GM12873 (cell line): ENCODE results near the gene WTAP.

ENCODE experiments used
- CTCF ChIP-seq: IDR thresholded peaks from 2 replicates; pipeline ENCODE4 v1.5.1; 2012; ENCODE audit warnings: low read depth, mild to moderate bottlenecking, moderate library complexity, low read length, control low read depth; ENCODE audit not compliant: insufficient read depth; ENCODE audit errors: missing control alignments

The WTAP gene

GRCh38 chr6:159691133-159691962 lies 36.0 kb upstream of the WTAP start:
- TF ChIP-seq CTCF: peak; percentile 67

DNA sequence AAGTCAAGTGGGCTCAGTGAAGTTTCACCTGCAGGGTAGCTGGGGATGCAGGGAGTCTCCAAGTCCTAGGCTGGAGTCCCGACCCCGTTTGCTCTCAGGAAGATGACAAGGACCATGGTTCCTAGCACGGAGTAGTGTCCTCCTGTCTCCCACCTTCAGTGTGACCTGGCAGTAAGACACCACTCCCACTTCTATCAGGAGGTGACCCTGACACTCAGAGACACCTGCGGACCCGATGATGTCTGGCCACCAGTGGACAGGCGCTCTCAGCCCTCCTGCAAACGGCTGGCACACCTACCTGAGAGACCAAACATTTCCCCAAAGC lies 35.4 kb upstream of the WTAP start:
- TF ChIP-seq CTCF: no peak

GRCh38 chr6:159692303-159693127 lies 34.8 kb upstream of the WTAP start:
- TF ChIP-seq CTCF: no peak

GRCh38 chr6:159693128-159693893 lies 34.0 kb upstream of the WTAP start, which contains the start of gene SOD2:
SOD2 (minus strand) TSS chr6:159693241; CDS start chr6:159693167, 74 bp downstream.
- no peak for TF ChIP-seq CTCF

DNA sequence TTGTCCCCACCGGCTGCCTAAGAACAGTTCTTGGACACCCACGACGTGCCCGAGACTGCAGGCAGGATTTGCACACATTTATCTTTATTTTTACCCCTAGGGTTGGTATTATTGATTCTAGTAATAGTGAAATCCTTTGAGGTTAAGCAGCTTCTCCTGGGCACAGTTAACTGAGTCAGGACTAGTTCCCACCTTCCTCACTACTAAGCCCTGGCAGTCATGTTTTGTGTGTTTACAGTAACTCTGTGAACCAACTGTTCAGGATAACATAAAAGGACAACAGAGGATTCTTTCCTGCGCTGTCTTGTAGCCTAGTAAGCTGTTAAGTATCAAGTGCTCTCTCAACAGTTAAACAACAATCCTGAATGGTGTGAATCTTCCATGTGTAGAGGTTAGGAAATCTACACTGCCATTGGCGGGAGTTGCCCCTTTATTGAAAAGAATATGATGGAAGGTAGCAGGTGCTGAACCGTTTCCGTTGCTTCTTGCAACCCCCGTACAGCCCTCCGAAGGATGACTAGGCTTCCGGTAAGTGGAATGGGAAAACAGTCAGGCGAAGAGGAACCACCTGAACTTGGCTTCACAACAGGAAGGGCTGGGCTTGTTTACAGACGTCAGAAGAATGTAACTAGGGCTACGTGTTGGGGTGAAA lies 33.3 kb upstream of the WTAP start:
- no peak for TF ChIP-seq CTCF

GRCh38 chr6:159695984-159696383 lies 31.3 kb upstream of the WTAP start:
- no peak for TF ChIP-seq CTCF
